HUES6 (cell line): ENCODE data around the gene MSX1.
A peak's percentile ranks its signal among the peaks of the same experiment; 100 is the strongest.
"Not testable (repeated sequence)": the region's sequence is repeated elsewhere in the genome, so short reads cannot be mapped to it uniquely, and the experiment has no call there.

Source experiments
- H3K27ac ChIP-seq: 2 replicates; pipeline ENCODE4 v1.7.0; 2013; ENCODE audit warnings: low read depth, mild to moderate bottlenecking, low read length, inconsistent platforms
- H3K27me3 ChIP-seq: 2 replicates; pipeline ENCODE4 v1.6.1; 2013; ENCODE audit warnings: low read length; ENCODE audit not compliant: control insufficient read depth, insufficient read depth
- H3K36me3 ChIP-seq: 2 replicates; pipeline ENCODE4 v1.6.1; 2013; ENCODE audit warnings: low read length; ENCODE audit not compliant: control insufficient read depth, insufficient read depth
- H3K4me1 ChIP-seq: 2 replicates; pipeline ENCODE4 v1.6.1; 2013; ENCODE audit warnings: low read length; ENCODE audit not compliant: control insufficient read depth, insufficient read depth
- H3K4me3 ChIP-seq: 2 replicates; pipeline ENCODE4 v1.5.1; 2013; ENCODE audit warnings: low read depth, low read length
- H3K9ac ChIP-seq: one replicate; pipeline ENCODE4 v1.6.1; 2013; ENCODE audit warnings: mild to moderate bottlenecking, low read length
- H3K9me3 ChIP-seq: 2 replicates; pipeline ENCODE4 v1.6.1; 2013; ENCODE audit warnings: low read depth, low read length; ENCODE audit not compliant: control insufficient read depth, insufficient read depth

Gene MSX1

DNA sequence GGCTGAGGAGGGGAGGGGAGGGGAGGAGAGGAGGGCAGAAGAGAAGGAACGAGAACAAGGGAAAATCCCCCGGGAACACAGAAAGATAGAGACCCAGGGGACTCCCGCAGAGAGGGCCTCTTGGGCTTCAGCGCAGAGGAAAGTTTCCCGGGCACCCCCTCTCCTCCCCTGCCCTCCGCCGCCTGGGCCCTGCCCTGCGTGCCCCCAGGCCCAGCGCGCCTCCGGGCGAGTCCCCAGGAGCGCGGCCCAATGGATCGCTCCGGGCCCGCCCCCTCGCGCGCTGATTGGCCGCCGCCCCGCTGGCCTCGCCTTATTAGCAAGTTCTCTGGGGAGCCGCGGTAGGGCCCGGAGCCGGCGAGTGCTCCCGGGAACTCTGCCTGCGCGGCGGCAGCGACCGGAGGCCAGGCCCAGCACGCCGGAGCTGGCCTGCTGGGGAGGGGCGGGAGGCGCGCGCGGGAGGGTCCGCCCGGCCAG is at the start of gene MSX1:
Gene MSX1, plus strand, starts transcription at position 341 of the 474 bp plus-strand sequence. CDS start 235 bp downstream, outside the sequence.
- H3K4me1 ChIP-seq: peaks cover 37% of the 10 kb centered on the region
- H3K9ac ChIP-seq: peak within 1 kb of the TSS; percentile 77
- H3K9me3 ChIP-seq: no peaks in the 10 kb centered on the region
- peaks cover 95% of the 10 kb centered on the region for H3K27me3 ChIP-seq
- H3K27ac ChIP-seq: no peak within 1 kb of the TSS; the same call in 1 of the 2 replicates
- H3K36me3 ChIP-seq: no peaks in the 10 kb centered on the region; the same call in 1 of the 2 replicates
- peak within 1 kb of the TSS; percentile 62 for H3K4me3 ChIP-seq

- Histone ChIP-seq H3K27me3 (peaks cover 20% of the 10 kb centered on the region), H3K4me1 (no peaks in the 10 kb centered on the region), H3K9me3 (0 out of 2 replicates have a peak, but pooled peaks cover 3% of the 10 kb centered on the region), H3K27ac (no peak overlapping the region), H3K36me3 (no peaks in the 10 kb centered on the region), H3K4me3 (no peak overlapping the region), H3K9ac (no peak overlapping the region)
Observed at GRCh38 chr4:4810092-4810774, 49.2 kb upstream of the MSX1 start.

- Histone ChIP-seq H3K9ac (no peak overlapping the region), H3K9me3 (0 out of 2 replicates have a peak, but pooled peaks cover 3% of the 10 kb centered on the region), H3K36me3 (no peaks in the 10 kb centered on the region), H3K27ac (no peak overlapping the region), H3K4me3 (no peak overlapping the region), H3K27me3 (peaks cover 20% of the 10 kb centered on the region), H3K4me1 (no peaks in the 10 kb centered on the region)
Observed at GRCh38 chr4:4810778-4811177, 48.7 kb upstream of the MSX1 start.

GRCh38 chr4:4812145-4812794 is 47.2 kb upstream of the MSX1 start:
- H3K9ac ChIP-seq: no peak overlapping the region
- H3K9me3 ChIP-seq: 0 out of 2 replicates have a peak, but pooled peaks cover 3% of the 10 kb centered on the region
- peaks cover 20% of the 10 kb centered on the region for H3K27me3 ChIP-seq
- H3K27ac ChIP-seq: no peak overlapping the region
- no peaks in the 10 kb centered on the region for H3K4me1 ChIP-seq
- H3K4me3 ChIP-seq: no peak overlapping the region
- H3K36me3 ChIP-seq: no peaks in the 10 kb centered on the region

- no peaks in the 10 kb centered on the region for H3K36me3 ChIP-seq
- H3K4me1 ChIP-seq: no peaks in the 10 kb centered on the region
- H3K9ac ChIP-seq: no peak overlapping the region
- no peak overlapping the region for H3K27ac ChIP-seq
- peaks cover 14% of the 10 kb centered on the region for H3K9me3 ChIP-seq
- no peaks in the 10 kb centered on the region; the same call in 1 of the 2 replicates for H3K27me3 ChIP-seq
- H3K4me3 ChIP-seq: no peak overlapping the region
Observed at GRCh38 chr4:4818415-4819212, 40.9 kb upstream of the MSX1 start.

- Histone ChIP-seq H3K9ac (no peak overlapping the region), H3K4me3 (no peak overlapping the region), H3K27me3 (no peaks in the 10 kb centered on the region; the same call in 1 of the 2 replicates), H3K27ac (no peak overlapping the region), H3K4me1 (no peaks in the 10 kb centered on the region), H3K36me3 (no peaks in the 10 kb centered on the region), H3K9me3 (peaks cover 14% of the 10 kb centered on the region)
Observed at GRCh38 chr4:4819213-4819606, 40.3 kb upstream of the MSX1 start.

- H3K9ac ChIP-seq: no peak overlapping the region
Observed at GRCh38 chr4:4820261-4820660, 39.2 kb upstream of the MSX1 start.

DNA sequence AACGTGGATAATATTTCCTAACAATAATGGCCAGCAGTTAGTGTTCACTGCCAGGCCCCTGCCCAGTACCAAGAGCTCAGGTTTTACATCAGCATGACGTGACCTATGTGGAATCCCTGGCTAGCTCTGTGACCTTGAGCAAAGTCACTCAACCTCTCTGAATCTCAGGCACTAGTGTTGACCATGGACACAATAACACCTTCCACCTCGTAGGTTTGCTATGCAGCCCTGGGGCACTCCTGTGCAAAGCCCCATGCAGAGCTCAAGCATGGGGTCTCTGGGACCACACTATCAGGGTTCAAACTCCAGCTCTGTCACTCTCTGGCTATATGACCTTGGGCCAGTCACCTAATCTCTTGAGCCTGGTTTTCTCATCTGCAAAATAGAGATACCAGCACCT is 38.7 kb upstream of the MSX1 start:
- Histone ChIP-seq H3K27ac (no peak overlapping the region), H3K4me3 (no peak overlapping the region), H3K27me3 (no peaks in the 10 kb centered on the region), H3K36me3 (no peaks in the 10 kb centered on the region), H3K4me1 (no peaks in the 10 kb centered on the region), H3K9me3 (peaks cover 14% of the 10 kb centered on the region), H3K9ac (no peak overlapping the region)

More at GRCh38 chr4:4820261-4820660, 39.2 kb upstream of the MSX1 start:
- H3K4me3 ChIP-seq: no peak overlapping the region
- no peaks in the 10 kb centered on the region for H3K27me3 ChIP-seq
- H3K36me3 ChIP-seq: no peaks in the 10 kb centered on the region
- H3K27ac ChIP-seq: no peak overlapping the region
- H3K9me3 ChIP-seq: peaks cover 14% of the 10 kb centered on the region
- no peaks in the 10 kb centered on the region for H3K4me1 ChIP-seq

- Histone ChIP-seq H3K9me3 (peaks cover 14% of the 10 kb centered on the region), H3K4me3 (no peak overlapping the region), H3K36me3 (no peaks in the 10 kb centered on the region), H3K27me3 (no peaks in the 10 kb centered on the region), H3K4me1 (no peaks in the 10 kb centered on the region), H3K9ac (no peak overlapping the region), H3K27ac (no peak overlapping the region)
Observed at GRCh38 chr4:4821577-4821976, 37.9 kb upstream of the MSX1 start.

GRCh38 chr4:4822286-4822685 is 37.2 kb upstream of the MSX1 start:
- not testable (repeated sequence) for H3K36me3 ChIP-seq, H3K9ac ChIP-seq
- peaks cover 14% of the 10 kb centered on the region for H3K9me3 ChIP-seq

More at GRCh38 chr4:4822286-4822685, 37.2 kb upstream of the MSX1 start:
- H3K4me3 ChIP-seq, H3K27me3 ChIP-seq, H3K4me1 ChIP-seq, H3K27ac ChIP-seq: not testable (repeated sequence)
